Non-pigmented ciliary epithelial cell (primary cell): Measurements from ENCODE around the gene MIEF2.
"Not testable (repeated sequence)": the region's sequence is repeated elsewhere in the genome, so short reads cannot be mapped to it uniquely, and the experiment has no call there.

Source experiments
- DNase-seq: peaks from one replicate; pipeline ENCODE4 v3.0.0-alpha.2; 2010; ENCODE audit warnings: low read depth

MIEF2 gene, protein sequence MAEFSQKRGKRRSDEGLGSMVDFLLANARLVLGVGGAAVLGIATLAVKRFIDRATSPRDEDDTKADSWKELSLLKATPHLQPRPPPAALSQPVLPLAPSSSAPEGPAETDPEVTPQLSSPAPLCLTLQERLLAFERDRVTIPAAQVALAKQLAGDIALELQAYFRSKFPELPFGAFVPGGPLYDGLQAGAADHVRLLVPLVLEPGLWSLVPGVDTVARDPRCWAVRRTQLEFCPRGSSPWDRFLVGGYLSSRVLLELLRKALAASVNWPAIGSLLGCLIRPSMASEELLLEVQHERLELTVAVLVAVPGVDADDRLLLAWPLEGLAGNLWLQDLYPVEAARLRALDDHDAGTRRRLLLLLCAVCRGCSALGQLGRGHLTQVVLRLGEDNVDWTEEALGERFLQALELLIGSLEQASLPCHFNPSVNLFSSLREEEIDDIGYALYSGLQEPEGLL

DNA sequence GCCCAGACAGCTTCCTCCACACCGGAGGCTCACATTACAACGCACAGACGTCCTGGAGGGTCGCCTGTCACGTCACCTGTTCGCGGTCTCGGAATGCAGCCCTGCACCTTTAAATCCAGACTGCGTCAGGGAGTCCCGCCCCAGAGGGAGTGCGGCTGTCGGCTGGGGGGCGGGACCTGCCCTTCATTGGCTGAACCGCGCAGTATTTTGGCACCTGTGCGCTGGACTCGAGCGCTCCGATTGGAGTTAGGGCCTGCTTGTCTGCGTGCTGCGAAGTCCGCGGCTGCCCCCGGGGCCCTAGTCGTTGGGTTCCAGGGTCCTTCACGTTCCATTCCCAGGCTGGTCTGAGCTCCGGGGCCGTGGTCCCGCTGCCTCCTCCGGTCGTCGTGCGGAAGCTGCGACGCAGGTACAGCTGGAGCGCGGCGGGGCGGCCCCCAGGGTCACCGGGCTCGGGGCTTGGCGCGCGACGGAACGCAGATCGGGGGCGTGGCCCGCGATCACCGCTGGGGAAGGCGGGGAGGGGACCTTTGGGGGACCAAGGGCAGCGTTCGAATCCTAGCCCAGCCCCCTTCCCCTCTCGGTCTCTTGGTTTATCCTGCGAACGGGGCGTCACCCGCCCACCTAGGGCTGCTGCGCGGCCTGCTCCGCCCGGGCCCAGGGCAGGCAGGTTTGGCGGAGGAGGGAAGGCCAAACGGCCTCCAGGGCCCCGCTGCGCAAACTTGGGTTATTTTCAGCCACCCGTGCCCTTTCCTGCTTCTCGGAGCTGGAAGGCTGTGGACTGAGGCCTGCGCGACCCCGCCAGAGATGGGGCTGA lies at the start of gene MIEF2:
Gene MIEF2, plus strand, starts transcription at position 331 of the 814 bp plus-strand sequence. CDS start 2,059 bp downstream, outside the sequence.
- DNase-seq: peak; percentile 64

DNA sequence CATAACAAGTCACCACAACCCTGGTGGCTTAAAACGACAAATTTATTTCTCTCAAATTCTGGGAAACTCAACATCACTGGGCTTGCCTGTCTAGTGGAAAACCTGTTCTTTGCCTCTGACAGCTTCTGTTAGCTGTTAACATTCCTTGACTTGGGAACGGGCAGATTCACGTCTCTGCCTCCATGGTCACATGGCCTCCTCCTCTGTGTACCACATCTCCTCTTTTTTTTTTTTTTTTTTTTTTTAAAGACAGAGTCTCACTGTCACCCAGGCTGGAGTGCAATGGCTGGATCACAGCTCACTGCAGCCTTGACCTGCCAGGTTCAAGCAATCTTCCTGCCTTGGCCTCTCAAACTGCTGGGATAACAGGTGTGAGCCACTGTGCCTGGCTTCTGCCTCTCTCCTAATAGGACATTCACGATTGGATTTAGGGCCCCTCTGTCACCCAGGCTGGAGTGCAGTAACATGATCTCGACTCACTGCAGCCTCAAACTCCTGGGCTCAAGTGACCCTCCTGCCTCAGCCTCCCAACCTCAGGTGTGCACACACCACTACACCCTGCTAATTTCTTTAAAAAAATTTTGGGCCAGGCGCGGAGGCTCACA lies 46.7 kb upstream of the MIEF2 start:
- no peak for DNase-seq

DNA sequence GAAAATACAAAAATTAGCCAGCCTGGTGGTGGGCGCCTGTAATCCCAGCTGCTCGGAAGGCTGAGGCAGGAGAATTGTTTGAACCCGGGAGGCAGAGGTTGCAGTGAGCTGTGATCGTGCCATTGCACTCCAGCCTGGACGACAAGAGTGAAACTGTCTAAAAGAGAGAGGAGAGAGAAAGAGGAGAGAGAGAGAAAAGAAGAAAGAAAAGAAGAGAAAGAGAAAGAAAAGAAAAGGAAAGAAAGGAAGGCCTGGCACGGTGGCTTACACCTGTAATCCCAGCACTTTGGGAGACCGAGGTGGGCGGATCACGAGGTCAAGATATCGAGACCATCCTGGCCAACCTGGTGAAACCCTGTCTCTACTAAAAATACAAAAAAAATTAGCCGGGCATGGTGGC lies 43.6 kb upstream of the MIEF2 start:
- not testable (repeated sequence) for DNase-seq

- peak; percentile 8 for DNase-seq
These were observed 42.9 kb upstream of the MIEF2 start for GRCh38 chr17:18217412-18218015.

GRCh38 chr17:18218756-18219415 lies 41.6 kb upstream of the MIEF2 start:
- DNase-seq: peak; percentile 8

DNA sequence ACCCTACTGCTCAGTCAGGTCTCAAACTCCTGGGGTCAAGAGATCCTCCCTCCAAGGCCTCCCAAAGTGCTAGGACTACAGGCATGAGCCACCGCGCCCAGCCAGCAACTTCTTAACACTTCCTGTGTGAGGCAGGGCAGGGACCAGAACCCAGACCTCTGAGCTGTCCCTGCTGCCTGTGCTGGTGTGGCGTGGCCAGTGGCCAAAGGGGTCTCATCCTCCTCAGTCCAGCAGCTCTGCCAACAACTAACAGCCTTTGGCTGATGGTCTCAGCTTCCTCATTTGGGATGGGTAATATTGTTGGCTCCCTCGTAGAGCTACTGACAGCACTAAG lies 36.4 kb upstream of the MIEF2 start:
- no peak for DNase-seq

GRCh38 chr17:18224387-18225120 lies 35.9 kb upstream of the MIEF2 start:
- DNase-seq: no peak

- DNase-seq: peak; percentile 51
These were observed 35.3 kb upstream of the MIEF2 start, which contains the start of gene LLGL1 for GRCh38 chr17:18225121-18225641. Gene LLGL1, plus strand, starts transcription at chr17:18225635. Its CDS starts 48 bp downstream, at chr17:18225683.

DNA sequence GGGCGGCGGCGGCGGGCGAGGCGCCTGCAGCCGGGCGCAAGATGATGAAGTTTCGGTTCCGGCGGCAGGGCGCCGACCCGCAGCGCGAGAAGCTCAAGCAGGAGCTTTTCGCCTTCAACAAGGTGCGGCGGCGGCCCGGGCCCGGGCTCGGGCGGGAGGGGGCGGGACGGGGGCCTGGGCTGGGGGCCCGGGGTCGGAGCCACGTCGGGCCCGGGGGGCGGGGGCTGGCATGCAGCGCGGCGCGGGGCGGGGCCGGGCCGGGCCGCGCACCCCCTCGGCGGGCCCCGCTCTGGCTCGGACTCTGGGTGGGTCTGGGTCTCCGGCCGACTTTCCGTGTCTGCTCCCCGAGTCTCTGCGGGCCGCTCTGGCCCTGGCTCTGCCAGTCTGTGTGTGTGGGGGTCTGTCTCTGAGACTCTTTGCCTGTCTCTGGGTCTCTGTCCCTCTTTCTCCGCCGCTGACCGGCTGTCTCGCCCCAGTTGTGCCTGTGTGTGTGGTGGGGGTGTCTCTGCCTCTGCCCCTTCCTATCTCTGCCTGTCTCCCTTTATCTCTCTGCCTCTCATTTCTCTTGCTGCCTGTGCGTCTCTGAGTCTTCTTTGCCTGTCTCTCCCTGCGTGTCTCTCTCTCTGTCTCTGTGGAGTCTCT lies 34.7 kb upstream of the MIEF2 start:
- DNase-seq: no peak

DNA sequence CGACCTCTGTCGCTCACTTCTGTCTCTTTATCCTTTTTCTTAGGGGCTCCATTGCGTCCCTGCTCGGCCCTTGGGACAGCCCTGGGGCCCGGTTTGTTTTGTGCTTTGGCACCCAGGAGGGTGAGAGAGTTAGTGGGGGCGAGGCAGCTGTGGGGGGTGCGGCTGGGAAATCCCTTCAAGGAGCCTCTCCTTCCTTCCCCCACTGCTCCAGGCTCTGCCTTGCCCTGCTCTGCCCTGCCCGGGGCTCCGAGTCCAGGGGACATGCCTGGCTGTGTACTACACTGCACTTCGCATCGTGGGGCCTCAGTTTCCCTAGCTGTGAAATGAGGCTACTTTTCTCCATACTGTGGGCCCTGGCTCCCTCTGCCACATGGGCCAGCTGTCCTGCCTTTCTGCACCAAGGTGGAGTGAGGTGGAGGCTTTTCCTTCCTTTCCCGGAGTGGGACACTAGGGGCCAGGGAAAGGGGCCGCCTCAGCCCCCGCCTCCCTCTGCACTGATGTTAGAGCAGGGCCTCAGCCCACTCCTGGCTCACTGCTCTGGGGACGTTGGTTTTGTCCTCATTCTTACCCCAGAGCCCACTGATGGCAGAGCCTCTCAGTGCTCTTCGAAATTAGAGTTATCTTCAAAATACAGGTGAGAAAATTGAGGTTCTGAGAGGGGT lies 34.0 kb upstream of the MIEF2 start:
- no peak for DNase-seq

DNA sequence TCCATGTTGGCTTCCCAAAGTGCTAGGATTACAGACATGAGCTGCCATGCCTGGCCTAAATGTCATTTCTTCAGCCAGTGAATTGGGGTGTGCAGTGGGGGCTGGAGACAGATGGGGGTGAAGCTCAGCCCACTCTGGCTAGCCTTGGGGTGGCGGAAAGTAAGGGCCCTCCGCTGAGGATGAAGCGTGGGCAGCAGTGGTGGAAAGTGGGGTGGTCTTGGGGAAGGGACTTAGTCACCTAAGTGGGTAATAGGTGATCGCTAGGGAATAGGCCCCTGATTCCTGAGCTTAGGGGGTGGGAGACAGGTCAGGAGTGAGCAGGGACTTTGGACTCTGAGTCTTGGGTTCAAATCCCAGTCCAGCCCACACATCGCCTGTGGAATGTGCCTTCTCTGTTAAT lies 32.8 kb upstream of the MIEF2 start:
- DNase-seq: no peak

GRCh38 chr17:18228176-18228682 lies 32.2 kb upstream of the MIEF2 start:
- DNase-seq: no peak

GRCh38 chr17:18229254-18229653 lies 31.2 kb upstream of the MIEF2 start:
- DNase-seq: no peak

DNA sequence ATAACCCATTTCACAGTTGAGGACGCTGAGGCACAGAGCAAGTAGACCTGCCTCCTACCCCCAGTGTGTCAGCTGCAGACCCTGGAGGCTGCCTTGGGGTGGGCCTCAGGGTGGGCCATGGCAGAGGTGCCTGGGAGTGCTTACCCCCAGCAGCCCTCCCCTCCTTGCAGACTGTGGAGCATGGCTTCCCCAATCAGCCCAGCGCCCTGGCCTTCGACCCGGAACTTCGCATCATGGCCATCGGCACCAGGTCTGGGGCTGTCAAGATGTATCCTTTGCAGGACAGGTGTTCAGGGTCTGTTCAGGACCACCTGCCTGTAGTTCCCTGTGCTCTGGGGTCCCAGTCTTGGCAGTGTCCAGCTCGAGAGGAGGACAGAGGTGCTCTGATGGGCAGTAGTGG lies 30.7 kb upstream of the MIEF2 start:
- DNase-seq: no peak

DNA sequence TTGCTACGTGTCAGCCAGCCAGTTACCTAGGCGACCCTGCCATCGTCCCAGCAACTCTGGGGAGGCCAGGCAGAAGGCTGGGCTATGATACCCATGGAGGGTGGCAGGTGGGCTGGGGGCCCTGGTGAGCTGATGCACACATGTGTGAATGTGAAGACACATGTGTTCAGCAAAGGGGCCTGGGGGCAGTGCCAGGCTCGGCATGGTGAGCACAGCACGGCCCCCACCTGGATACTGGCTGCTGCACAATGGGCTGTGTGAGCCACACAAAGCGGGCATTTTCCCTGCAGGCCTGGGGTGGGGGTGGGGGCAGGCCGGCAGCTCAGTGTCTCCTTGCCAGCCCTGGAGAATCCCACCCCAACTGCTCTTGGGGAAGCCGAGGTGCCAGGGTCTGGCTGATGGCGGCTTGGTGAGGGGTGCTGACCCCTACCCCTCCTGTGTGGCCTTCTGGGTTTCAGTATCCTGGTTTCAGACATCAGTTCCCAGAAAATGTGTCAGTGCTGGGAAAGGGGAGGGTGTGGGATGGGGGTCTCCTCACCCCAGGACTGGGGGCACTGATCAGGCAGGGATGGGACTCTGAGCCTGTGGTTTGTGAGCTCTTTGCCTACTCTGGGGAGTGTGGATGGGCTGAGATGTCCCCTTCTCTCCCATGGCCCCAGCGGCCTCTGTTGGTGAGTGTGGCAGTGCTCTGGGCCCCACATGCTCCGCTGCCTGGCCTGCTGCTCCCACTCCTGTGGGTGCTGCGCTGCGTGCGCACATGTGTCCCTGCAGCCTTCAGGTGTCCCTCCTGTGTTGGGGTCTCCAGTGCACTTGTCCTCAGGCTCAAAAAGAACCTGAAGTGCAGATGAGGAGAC lies 29.9 kb upstream of the MIEF2 start:
- no peak for DNase-seq

- no peak for DNase-seq
These were observed 29.3 kb upstream of the MIEF2 start for GRCh38 chr17:18231164-18231563.

GRCh38 chr17:18233803-18234518 lies 26.5 kb upstream of the MIEF2 start:
- no peak for DNase-seq

DNA sequence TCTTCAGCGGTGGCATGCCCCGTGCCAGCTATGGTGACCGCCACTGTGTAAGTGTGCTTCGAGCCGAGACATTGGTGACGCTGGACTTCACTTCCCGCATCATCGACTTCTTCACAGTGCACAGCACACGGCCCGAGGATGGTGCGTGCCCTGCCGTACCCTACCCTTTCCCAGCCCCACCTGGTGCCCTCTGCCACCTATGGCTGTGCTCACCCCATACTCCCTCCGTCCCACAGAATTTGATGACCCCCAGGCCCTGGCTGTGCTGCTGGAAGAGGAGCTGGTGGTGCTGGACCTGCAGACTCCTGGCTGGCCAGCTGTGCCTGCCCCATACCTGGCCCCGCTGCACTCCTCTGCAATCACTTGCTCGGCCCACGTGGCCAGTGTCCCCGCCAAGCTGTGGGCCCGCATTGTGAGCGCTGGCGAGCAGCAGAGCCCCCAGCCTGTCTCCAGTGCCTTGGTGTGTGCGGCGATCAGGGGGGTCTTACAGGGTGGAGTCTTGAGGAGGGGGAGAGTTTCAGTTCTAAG lies 25.5 kb upstream of the MIEF2 start:
- DNase-seq: no peak
